Measurements from ENCODE around the gene CFAP68. TPM values are rescaled to one million over a fixed set of nuclear protein-coding genes. Genes with fewer than 3 reads are reported as not detected.

The CFAP68 gene
- total RNA-seq, 1 experiment from 2014 or later: 27.4 TPM

DNA sequence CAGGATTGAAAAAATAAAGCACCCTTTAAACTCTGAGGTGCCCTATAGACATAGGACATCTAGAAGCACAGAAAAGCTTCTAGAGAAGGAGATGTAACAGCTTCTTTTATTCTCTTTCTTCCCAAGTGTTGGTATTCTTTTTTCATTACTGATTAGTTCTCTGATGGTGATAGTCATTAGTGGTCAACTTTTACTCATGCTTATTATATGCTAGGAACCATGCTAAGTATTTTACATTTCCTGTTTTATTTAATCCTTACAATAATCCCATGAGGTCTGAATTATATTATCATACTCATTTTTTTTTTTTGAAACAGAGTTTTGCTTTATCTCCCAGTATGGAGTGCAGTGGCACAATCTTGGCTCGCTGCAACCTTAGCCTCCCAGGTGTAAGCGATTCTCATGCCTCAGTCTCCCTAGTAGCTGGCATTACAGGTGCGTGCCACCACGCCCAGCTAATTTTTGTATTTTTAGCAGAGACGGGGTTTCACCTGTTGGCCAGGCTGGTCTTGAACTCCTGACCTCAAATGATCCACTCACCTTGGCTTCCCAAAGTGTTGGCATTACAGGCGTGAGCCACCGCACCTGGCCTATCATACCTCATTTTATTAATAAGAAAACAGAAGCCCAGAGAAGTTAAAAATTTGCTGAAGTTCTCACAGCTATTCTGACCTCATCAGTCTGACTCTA is 42.3 kb downstream of the CFAP68 start:
- Histone ChIP-seq H3K36me3 (ENCODE audit: low read depth, low read length) (no peaks in the 10 kb centered on the region), H3K4me2 (ENCODE audit: low read length) (no peak overlapping the region), H3K27ac (ENCODE audit: low read length) (no peak overlapping the region), H3K79me2 (ENCODE audit: low read length) (no peaks in the 10 kb centered on the region), H3F3A (ENCODE audit: low read length, unreplicated experiment) (no peaks in the 10 kb centered on the region), H4K20me1 (ENCODE audit: low read length) (no peaks in the 10 kb centered on the region), H3K4me3 (ENCODE audit: low read length) (no peak overlapping the region), H2AFZ (ENCODE audit: low read length) (no peak overlapping the region), H3K4me1 (ENCODE audit: insufficient read depth, low read length) (peaks cover 37% of the 10 kb centered on the region), H3K27me3 (ENCODE audit: low read length) (no peaks in the 10 kb centered on the region), H3K9ac (ENCODE audit: low read length) (no peak overlapping the region), H3K9me3 (ENCODE audit: low read length) (no peaks in the 10 kb centered on the region), H3K9me2 (replicated peaks; ENCODE audit: low read length) (no peaks in the 10 kb centered on the region)
- CTCF ChIA-PET: no interaction called here
- DNase-seq: no peak
- intact Hi-C loops (cut with micrococcal nuclease): no loop called here
- BruUV-seq (replicated peaks): no TSS peak
- POLR2A ChIA-PET (ENCODE audit: unreplicated experiment): no interaction called here
- TF ChIP-seq, protein P1, sequence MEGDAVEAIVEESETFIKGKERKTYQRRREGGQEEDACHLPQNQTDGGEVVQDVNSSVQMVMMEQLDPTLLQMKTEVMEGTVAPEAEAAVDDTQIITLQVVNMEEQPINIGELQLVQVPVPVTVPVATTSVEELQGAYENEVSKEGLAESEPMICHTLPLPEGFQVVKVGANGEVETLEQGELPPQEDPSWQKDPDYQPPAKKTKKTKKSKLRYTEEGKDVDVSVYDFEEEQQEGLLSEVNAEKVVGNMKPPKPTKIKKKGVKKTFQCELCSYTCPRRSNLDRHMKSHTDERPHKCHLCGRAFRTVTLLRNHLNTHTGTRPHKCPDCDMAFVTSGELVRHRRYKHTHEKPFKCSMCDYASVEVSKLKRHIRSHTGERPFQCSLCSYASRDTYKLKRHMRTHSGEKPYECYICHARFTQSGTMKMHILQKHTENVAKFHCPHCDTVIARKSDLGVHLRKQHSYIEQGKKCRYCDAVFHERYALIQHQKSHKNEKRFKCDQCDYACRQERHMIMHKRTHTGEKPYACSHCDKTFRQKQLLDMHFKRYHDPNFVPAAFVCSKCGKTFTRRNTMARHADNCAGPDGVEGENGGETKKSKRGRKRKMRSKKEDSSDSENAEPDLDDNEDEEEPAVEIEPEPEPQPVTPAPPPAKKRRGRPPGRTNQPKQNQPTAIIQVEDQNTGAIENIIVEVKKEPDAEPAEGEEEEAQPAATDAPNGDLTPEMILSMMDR (conservative IDR thresholded peaks at IDR 0.05; ENCODE audit: low read depth, low read length): no peak
- no peak for ATAC-seq

DNA sequence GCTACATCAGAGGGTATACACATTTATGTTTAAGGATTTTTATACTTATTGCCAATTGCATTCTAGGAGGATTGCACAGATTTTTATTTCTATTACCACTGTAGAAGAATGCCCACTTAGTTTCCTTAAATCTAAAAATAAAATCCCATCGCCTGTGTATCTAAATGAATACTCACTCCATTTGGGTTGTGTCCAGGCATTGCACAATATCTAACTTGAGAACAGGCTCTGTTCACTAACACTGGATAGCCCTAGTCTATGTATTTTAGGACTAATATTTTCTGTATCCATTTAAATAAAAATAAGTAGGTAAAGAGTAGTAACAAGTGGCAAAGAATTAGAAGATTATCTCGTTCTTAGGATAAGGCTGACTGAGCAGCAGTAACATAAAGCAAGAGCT is 43.5 kb downstream of the CFAP68 start:
- Histone ChIP-seq H3K79me2 (ENCODE audit: low read length) (no peaks in the 10 kb centered on the region), H3K4me2 (ENCODE audit: low read length) (no peak overlapping the region), H3K4me1 (ENCODE audit: insufficient read depth, low read length) (peaks cover 41% of the 10 kb centered on the region), H3K27me3 (ENCODE audit: low read length) (no peaks in the 10 kb centered on the region), H4K20me1 (ENCODE audit: low read length) (no peaks in the 10 kb centered on the region), H3K4me3 (ENCODE audit: low read length) (no peak overlapping the region), H3K9me2 (replicated peaks; ENCODE audit: low read length) (no peaks in the 10 kb centered on the region), H3K27ac (ENCODE audit: low read length) (no peak overlapping the region), H3F3A (ENCODE audit: low read length, unreplicated experiment) (no peaks in the 10 kb centered on the region), H3K9ac (ENCODE audit: low read length) (no peak overlapping the region), H3K9me3 (ENCODE audit: low read length) (no peaks in the 10 kb centered on the region), H3K36me3 (ENCODE audit: low read depth, low read length) (no peaks in the 10 kb centered on the region), H2AFZ (ENCODE audit: low read length) (no peak overlapping the region)
- intact Hi-C loops (cut with micrococcal nuclease): no loop called here
- CTCF ChIA-PET: no interaction called here
- BruUV-seq (replicated peaks): no TSS peak
- DNase-seq: peak; percentile 65
- ATAC-seq: no peak
- TF ChIP-seq EZH2phosphoT487 (IDR thresholded peaks at IDR 0.05; ENCODE audit: borderline replicate concordance, low read length) (no peak), EZH2 (IDR thresholded peaks at IDR 0.05; ENCODE audit: low read length, unreplicated experiment) (no peak)
- TF ChIP-seq, protein P1 (conservative IDR thresholded peaks at IDR 0.05; ENCODE audit: low read depth, low read length): no peak
- POLR2A ChIA-PET (ENCODE audit: unreplicated experiment): no interaction called here

DNA sequence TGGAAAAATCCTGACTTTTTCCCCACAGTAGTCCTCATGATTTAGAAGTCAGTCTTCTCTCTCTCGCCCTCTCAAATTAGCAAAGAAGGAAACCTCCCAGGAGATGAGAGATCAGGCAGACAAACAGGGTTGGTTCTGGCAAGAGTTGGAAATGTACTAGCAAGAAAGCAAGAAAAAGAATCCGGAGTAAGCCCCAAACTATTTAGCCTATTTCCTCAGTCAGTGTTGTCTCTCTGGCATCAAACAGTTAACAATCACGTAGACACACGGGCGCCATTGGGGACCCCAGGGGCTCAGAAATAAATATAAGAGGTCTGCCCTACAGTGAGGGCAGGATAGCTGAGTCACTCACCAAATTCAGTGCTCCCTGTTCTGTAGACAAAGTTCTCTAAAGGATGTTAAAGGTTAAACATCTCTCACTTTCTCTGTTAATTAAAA is 44.0 kb downstream of the CFAP68 start:
- Histone ChIP-seq H3K4me3 (ENCODE audit: low read length) (no peak overlapping the region), H3K27ac (ENCODE audit: low read length) (no peak overlapping the region), H3K4me1 (ENCODE audit: insufficient read depth, low read length) (peaks cover 36% of the 10 kb centered on the region), H3K9ac (ENCODE audit: low read length) (no peak overlapping the region), H3K9me3 (ENCODE audit: low read length) (no peaks in the 10 kb centered on the region), H3F3A (ENCODE audit: low read length, unreplicated experiment) (no peaks in the 10 kb centered on the region), H3K27me3 (ENCODE audit: low read length) (no peaks in the 10 kb centered on the region), H3K4me2 (ENCODE audit: low read length) (no peak overlapping the region), H2AFZ (ENCODE audit: low read length) (no peak overlapping the region), H4K20me1 (ENCODE audit: low read length) (no peaks in the 10 kb centered on the region), H3K9me2 (replicated peaks; ENCODE audit: low read length) (no peaks in the 10 kb centered on the region), H3K79me2 (ENCODE audit: low read length) (no peaks in the 10 kb centered on the region), H3K36me3 (ENCODE audit: low read depth, low read length) (no peaks in the 10 kb centered on the region)
- ATAC-seq (no peak), DNase-seq (no peak)
- BruUV-seq (replicated peaks): no TSS peak
- ChIA-PET CTCF (no interaction called here), POLR2A (ENCODE audit: unreplicated experiment) (no interaction called here)
- intact Hi-C loops (cut with micrococcal nuclease): no loop called here
- TF ChIP-seq EZH2phosphoT487 (IDR thresholded peaks at IDR 0.05; ENCODE audit: borderline replicate concordance, low read length): no peak
- no peak for TF ChIP-seq EZH2 (IDR thresholded peaks at IDR 0.05; ENCODE audit: low read length, unreplicated experiment)
- TF ChIP-seq, protein P1 (conservative IDR thresholded peaks at IDR 0.05; ENCODE audit: low read depth, low read length): no peak

Measured in PC-3 (cell line).